ENCODE measurements around the gene OR5AC2.

OR5AC2 gene

DNA sequence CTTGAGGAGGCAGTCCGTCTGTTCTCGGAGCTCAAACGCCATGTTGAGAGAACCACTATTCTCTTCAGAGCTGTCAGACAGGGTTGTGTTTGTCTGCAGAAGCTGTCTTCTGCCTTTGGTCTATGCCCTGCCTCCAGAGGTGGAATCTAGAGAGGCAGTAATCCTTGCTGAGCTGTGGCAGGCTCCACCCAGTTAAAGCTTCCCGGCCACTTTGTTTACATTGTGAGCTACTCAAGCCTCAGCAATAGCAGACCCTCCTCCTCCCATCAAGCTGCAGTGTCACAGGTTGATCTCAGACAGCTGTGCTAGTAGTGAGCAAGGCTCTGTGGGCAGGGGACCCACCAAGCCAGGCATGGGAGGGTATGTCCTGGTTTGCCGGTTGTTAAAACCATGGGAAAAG, 8.9 kb downstream of the OR5AC2 start:
- TF ChIP-seq FOXP2 (optimal IDR thresholded peaks at IDR 0.05; ENCODE audit: borderline replicate concordance, extremely low read depth, extremely low read length, insufficient read depth), result no peak
- TF ChIP-seq SIN3A (IDR thresholded peaks at IDR 0.05; ENCODE audit: borderline replicate concordance, insufficient read depth, low read length), result no peak
- no peak for TF ChIP-seq TAF1 (IDR thresholded peaks at IDR 0.05; ENCODE audit: borderline replicate concordance, insufficient read depth, low read length)
- TF ChIP-seq, protein P1, sequence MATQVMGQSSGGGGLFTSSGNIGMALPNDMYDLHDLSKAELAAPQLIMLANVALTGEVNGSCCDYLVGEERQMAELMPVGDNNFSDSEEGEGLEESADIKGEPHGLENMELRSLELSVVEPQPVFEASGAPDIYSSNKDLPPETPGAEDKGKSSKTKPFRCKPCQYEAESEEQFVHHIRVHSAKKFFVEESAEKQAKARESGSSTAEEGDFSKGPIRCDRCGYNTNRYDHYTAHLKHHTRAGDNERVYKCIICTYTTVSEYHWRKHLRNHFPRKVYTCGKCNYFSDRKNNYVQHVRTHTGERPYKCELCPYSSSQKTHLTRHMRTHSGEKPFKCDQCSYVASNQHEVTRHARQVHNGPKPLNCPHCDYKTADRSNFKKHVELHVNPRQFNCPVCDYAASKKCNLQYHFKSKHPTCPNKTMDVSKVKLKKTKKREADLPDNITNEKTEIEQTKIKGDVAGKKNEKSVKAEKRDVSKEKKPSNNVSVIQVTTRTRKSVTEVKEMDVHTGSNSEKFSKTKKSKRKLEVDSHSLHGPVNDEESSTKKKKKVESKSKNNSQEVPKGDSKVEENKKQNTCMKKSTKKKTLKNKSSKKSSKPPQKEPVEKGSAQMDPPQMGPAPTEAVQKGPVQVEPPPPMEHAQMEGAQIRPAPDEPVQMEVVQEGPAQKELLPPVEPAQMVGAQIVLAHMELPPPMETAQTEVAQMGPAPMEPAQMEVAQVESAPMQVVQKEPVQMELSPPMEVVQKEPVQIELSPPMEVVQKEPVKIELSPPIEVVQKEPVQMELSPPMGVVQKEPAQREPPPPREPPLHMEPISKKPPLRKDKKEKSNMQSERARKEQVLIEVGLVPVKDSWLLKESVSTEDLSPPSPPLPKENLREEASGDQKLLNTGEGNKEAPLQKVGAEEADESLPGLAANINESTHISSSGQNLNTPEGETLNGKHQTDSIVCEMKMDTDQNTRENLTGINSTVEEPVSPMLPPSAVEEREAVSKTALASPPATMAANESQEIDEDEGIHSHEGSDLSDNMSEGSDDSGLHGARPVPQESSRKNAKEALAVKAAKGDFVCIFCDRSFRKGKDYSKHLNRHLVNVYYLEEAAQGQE (IDR thresholded peaks at IDR 0.05; ENCODE audit: insufficient read depth in 1 of 2, low read depth in 2 of 2, low read length in 2 of 2), result no peak
- TF ChIP-seq POLR2AphosphoS5 (IDR thresholded peaks at IDR 0.05; ENCODE audit: low read depth, low read length), result no peak

DNA sequence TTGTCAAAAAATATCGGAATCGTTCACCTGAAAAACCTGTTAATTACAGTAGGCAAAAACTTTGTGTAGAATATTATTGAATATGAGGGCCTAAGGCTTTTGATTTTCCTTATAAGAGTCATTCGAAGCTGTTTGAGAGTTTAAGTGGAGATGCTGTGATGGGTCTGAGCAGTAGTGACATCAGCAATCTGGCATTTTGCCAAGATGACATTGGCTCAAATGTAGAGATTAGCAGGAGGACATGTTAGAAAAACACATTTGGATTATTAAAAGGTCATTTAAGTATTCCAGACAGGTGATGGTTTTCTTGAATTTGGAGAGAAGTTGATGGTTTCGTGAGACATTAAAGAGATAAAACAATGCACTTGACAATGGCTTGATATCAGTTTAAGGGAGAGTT, 12.9 kb downstream of the OR5AC2 start:
- no peak for TF ChIP-seq TAF1 (IDR thresholded peaks at IDR 0.05; ENCODE audit: borderline replicate concordance, insufficient read depth, low read length)
- TF ChIP-seq, protein P1 (IDR thresholded peaks at IDR 0.05; ENCODE audit: insufficient read depth in 1 of 2, low read depth in 2 of 2, low read length in 2 of 2), result no peak

DNA sequence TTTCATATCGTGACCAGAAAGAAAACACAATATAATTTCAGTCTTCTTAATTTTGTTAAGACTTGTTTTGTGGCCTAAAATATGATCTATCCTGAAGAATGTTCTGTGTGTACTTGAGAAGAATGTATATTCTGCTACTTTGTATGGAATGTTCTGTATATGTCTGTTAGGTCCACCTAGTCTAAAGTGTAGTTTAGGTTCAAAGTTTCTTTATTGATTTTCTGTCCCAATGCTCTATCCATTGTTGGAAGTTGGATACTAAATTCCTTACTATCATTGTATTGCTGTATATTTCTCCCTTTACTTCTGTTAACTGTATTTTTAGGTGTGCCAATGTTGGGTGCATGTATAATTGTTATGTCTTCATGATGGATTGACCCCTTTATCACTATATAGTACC, 21.2 kb downstream of the OR5AC2 start:
- TF ChIP-seq, protein P1 (IDR thresholded peaks at IDR 0.05; ENCODE audit: insufficient read depth in 1 of 2, low read depth in 2 of 2, low read length in 2 of 2), result no peak
- TF ChIP-seq POLR2AphosphoS5 (IDR thresholded peaks at IDR 0.05; ENCODE audit: low read depth, low read length), result no peak
- no peak for TF ChIP-seq FOXP2 (optimal IDR thresholded peaks at IDR 0.05; ENCODE audit: borderline replicate concordance, extremely low read depth, extremely low read length, insufficient read depth)
- TF ChIP-seq SIN3A (IDR thresholded peaks at IDR 0.05; ENCODE audit: borderline replicate concordance, insufficient read depth, low read length), result no peak
- TF ChIP-seq TAF1 (IDR thresholded peaks at IDR 0.05; ENCODE audit: borderline replicate concordance, insufficient read depth, low read length), result no peak

DNA sequence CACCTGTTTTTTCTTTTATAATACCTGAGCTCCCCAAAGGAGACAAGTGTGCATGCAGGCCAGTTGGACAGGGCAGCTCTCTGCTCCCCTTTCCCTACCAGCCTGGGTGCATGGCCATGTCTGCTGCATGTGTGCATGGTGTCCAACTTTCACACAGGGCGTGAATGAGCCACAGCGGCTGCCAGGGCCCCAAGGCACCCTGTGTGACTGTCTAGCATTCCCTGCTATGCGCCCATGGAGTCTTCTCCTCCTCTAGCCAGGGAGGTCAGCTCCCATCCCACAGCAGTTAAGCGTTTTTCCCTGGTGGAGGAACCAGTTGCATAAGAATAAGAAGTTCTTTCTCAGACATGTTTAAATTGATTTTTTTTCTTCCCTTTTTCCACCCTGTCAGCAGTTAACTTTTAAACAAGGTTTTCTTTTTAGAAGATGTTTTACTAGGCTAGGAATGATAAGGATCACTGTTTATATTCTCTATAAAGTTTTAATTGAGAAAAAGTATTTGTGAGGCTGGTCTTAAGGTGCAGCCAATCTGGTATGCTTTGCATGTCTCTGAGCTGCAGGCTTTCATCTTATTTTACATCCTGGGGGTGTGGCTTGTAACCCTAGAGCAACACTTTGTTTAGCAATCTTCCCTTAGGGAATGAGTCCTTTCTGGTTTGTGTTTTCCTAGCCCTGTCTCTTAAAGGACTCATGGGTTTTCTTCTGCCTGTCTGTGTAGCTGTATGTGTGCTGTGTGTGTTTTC, 23.0 kb downstream of the OR5AC2 start:
- TF ChIP-seq FOXP2 (optimal IDR thresholded peaks at IDR 0.05; ENCODE audit: borderline replicate concordance, extremely low read depth, extremely low read length, insufficient read depth), result no peak
- TF ChIP-seq SIN3A (IDR thresholded peaks at IDR 0.05; ENCODE audit: borderline replicate concordance, insufficient read depth, low read length), result no peak
- TF ChIP-seq, protein P1 (IDR thresholded peaks at IDR 0.05; ENCODE audit: insufficient read depth in 1 of 2, low read depth in 2 of 2, low read length in 2 of 2), result no peak
- no peak for TF ChIP-seq POLR2AphosphoS5 (IDR thresholded peaks at IDR 0.05; ENCODE audit: low read depth, low read length)
- TF ChIP-seq TAF1 (IDR thresholded peaks at IDR 0.05; ENCODE audit: borderline replicate concordance, insufficient read depth, low read length), result no peak

DNA sequence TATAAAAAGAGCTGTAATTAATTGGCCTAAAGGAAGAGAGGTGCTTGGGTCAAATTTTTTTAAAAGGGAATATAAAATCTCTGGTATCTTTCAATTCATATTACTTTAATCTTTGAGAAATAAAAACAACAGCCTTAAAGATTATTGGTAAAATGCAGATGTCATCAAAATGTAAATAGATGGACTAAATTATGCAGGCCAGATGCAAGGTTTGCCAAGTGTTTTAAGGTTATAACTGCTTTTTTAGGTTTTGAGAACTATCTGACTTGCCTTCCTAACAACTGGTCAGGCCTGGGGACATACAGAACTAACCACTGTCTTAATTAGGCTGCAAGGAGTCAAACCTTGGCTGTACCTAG, 23.6 kb downstream of the OR5AC2 start:
- TF ChIP-seq POLR2AphosphoS5 (IDR thresholded peaks at IDR 0.05; ENCODE audit: low read depth, low read length) (no peak), TAF1 (IDR thresholded peaks at IDR 0.05; ENCODE audit: borderline replicate concordance, insufficient read depth, low read length) (no peak), SIN3A (IDR thresholded peaks at IDR 0.05; ENCODE audit: borderline replicate concordance, insufficient read depth, low read length) (no peak), FOXP2 (optimal IDR thresholded peaks at IDR 0.05; ENCODE audit: borderline replicate concordance, extremely low read depth, extremely low read length, insufficient read depth) (no peak)
- TF ChIP-seq, protein P1 (IDR thresholded peaks at IDR 0.05; ENCODE audit: insufficient read depth in 1 of 2, low read depth in 2 of 2, low read length in 2 of 2), result no peak

All from PFSK-1 (cell line).